GM23338 (cell line): Measurements from ENCODE around the gene SLC35F1.

Experiments
- CREB1 ChIP-seq: fragments of 250-450 bp; sonication (Bioruptor Pico); IDR thresholded peaks from 2 replicates; pipeline ENCODE4 v1.5.0; 2020; ENCODE audit warnings: low read depth, mild to moderate bottlenecking, moderate library complexity
- CTCF ChIP-seq, 2 experiments: fragments of 200-600 bp in 1 of 2; sonication (generic) in 1 of 2; conservative IDR thresholded peaks; 2 replicates each; pipeline versions ENCODE4 v1.5.1 to v1.6.1; 2016 to 2017; ENCODE audit warnings: antibody characterized with exemption in 2 of 2, low read depth in 2 of 2, mild to moderate bottlenecking in 2 of 2, moderate library complexity in 1 of 2
- ETS1 ChIP-seq: IDR thresholded peaks from 2 replicates; pipeline ENCODE4 v1.6.1; 2016; ENCODE audit warnings: antibody characterized with exemption
- EZH2 ChIP-seq: fragments of 200-600 bp; sonication (generic); IDR thresholded peaks from one replicate; pipeline ENCODE4 v1.8.0; 2017; ENCODE audit warnings: antibody characterized with exemption, mild to moderate bottlenecking, low read depth; ENCODE audit not compliant: unreplicated experiment
- EZH2phosphoT487 ChIP-seq: fragments of 200-600 bp; sonication (generic); IDR thresholded peaks from one replicate; pipeline ENCODE4 v1.8.1; 2018; ENCODE audit warnings: antibody characterized with exemption; ENCODE audit not compliant: unreplicated experiment
- JUNB ChIP-seq: IDR thresholded peaks from one replicate; pipeline ENCODE4 v1.6.1; 2016; ENCODE audit warnings: antibody characterized with exemption; ENCODE audit not compliant: unreplicated experiment
- STAT1 ChIP-seq: IDR thresholded peaks from one replicate; pipeline ENCODE4 v1.6.1; 2016; ENCODE audit warnings: antibody characterized with exemption; ENCODE audit not compliant: unreplicated experiment

- no peak for TF ChIP-seq CTCF (conservative IDR thresholded peaks at IDR 0.05; ENCODE audit: low read depth in 2 of 2)
- no peak for TF ChIP-seq JUNB
- no peak for TF ChIP-seq ETS1
- TF ChIP-seq CREB1: no peak
- no peak for TF ChIP-seq EZH2phosphoT487
- TF ChIP-seq EZH2: no peak
- no peak for TF ChIP-seq STAT1
Observed at GRCh38 chr6:118326712-118327111, 419.6 kb downstream of the SLC35F1 start.
